Keratinocyte (primary cell): ENCODE measurements around the gene RAB23. TPM values are rescaled to one million over a fixed set of nuclear protein-coding genes. Genes with fewer than 3 reads are reported as not detected.

Source experiments
- DNase-seq: peaks from one replicate; pipeline ENCODE4 v3.0.0-alpha.2; 2011; ENCODE audit warnings: low read depth, missing footprints, low spot score
- FAIRE-seq: peaks from 2 replicates; lab custom pipeline; 2011; peaks lifted over from hg19 to GRCh38; lab: Jason Lieb, UNC
- H2AFZ ChIP-seq: 2 replicates; pipeline ENCODE4 v1.6.0; 2012; ENCODE audit warnings: low read length, control low read depth, inconsistent platforms; ENCODE audit not compliant: control insufficient read depth
- H3K27ac ChIP-seq: 2 replicates; pipeline ENCODE4 v1.5.1; 2011; ENCODE audit warnings: low read length; ENCODE audit not compliant: control insufficient read depth, insufficient read depth
- H3K27me3 ChIP-seq: 3 replicates; pipeline ENCODE4 v1.6.0; 2011; ENCODE audit warnings: low read length; ENCODE audit not compliant: control insufficient read depth, insufficient read depth; ENCODE audit errors: extremely low read depth
- H3K36me3 ChIP-seq, 2 experiments: 2 replicates in 1 of 2; 3 replicates in 1 of 2; pipeline ENCODE4 v1.5.1; 2011; ENCODE audit warnings: low read length in 2 of 2, mild to moderate bottlenecking in 1 of 2; ENCODE audit not compliant: control insufficient read depth in 2 of 2, insufficient read depth in 2 of 2; ENCODE audit errors: extremely low read depth in 1 of 2
- H3K4me1 ChIP-seq: 3 replicates; pipeline ENCODE4 v1.5.1; 2011; ENCODE audit warnings: low read length; ENCODE audit not compliant: control insufficient read depth, insufficient read depth; ENCODE audit errors: extremely low read depth
- H3K4me2 ChIP-seq: 3 replicates; pipeline ENCODE4 v1.6.0; 2011; ENCODE audit warnings: low read depth, low read length; ENCODE audit not compliant: control insufficient read depth, insufficient read depth; ENCODE audit errors: extremely low read depth
- H3K4me3 ChIP-seq, 3 experiments: fragments of 200-600 bp in 1 of 3; sonication (generic) in 1 of 3; 2 replicates in 2 of 3; 3 replicates in 1 of 3; pipeline ENCODE4 v1.5.1; 2011 to 2016; ENCODE audit warnings: low read length in 3 of 3, mild to moderate bottlenecking in 3 of 3, control low read depth in 2 of 3, inconsistent platforms in 1 of 3, low read depth in 1 of 3, mixed read lengths in 1 of 3, mixed run types in 1 of 3, moderate library complexity in 1 of 3; ENCODE audit not compliant: control insufficient read depth in 2 of 3, insufficient read depth in 2 of 3; ENCODE audit errors: extremely low read depth in 1 of 3
- H3K79me2 ChIP-seq: 2 replicates; pipeline ENCODE4 v1.6.0; 2012; ENCODE audit warnings: low read length; ENCODE audit not compliant: control insufficient read depth, insufficient read depth
- H3K9ac ChIP-seq: 3 replicates; pipeline ENCODE4 v1.6.0; 2011; ENCODE audit warnings: low read length; ENCODE audit not compliant: control insufficient read depth, insufficient read depth; ENCODE audit errors: extremely low read depth
- H3K9me1 ChIP-seq: 3 replicates; pipeline ENCODE4 v1.6.0; 2011; ENCODE audit warnings: low read length; ENCODE audit not compliant: control insufficient read depth, insufficient read depth; ENCODE audit errors: extremely low read depth
- H3K9me3 ChIP-seq: 2 replicates; pipeline ENCODE4 v1.5.1; 2012; ENCODE audit warnings: low read depth, low read length; ENCODE audit not compliant: control insufficient read depth
- H4K20me1 ChIP-seq: 3 replicates; pipeline ENCODE4 v1.6.0; 2011; ENCODE audit warnings: low read length; ENCODE audit not compliant: control insufficient read depth, insufficient read depth; ENCODE audit errors: extremely low read depth
- EZH2 ChIP-seq: IDR thresholded peaks from one replicate; pipeline ENCODE4 v1.6.1; 2012; ENCODE audit warnings: inconsistent platforms, mild to moderate bottlenecking, low read length, moderate library complexity
- dilution Hi-C: fragments of 300-500 bp; cut with MboI; formaldehyde crosslinking; loops from one replicate; pipeline ENCODE4 v1.7.0; 2020; ENCODE audit warnings: low sequenced_read_pairs; ENCODE audit not compliant: extremely low pct_ligation_motif_present
- polyA plus RNA-seq, 5 experiments: library from polyadenylated mRNA; depleted of rRNA in 3 of 5; stranded (reverse) in 3 of 5; stranded (forward) in 1 of 5; unstranded in 1 of 5; fragments of >200 nt; gene quantifications; 1 replicate in 1 of 5; 2 replicates in 3 of 5; 3 replicates in 1 of 5; pipeline versions ENCODE4 v1.2.1 to v1.2.3, GENCODE V29; 2011 to 2012; ENCODE audit warnings: missing spikeins in 2 of 5, low read depth in 1 of 5, low replicate concordance in 1 of 5
- TF ChIP-seq, protein P1 (sequence below), 3 experiments: IDR thresholded peaks in 1 of 3; conservative IDR thresholded peaks in 1 of 3; optimal IDR thresholded peaks in 1 of 3; 2 replicates in 2 of 3; 3 replicates in 1 of 3; pipeline versions ENCODE3 to v1.5.1; 2011; ENCODE audit warnings: low read length in 3 of 3, mild to moderate bottlenecking in 3 of 3, moderate library complexity in 2 of 3, control low read depth in 1 of 3, inconsistent platforms in 1 of 3; ENCODE audit not compliant: insufficient read depth in 2 of 3; ENCODE audit errors: extremely low read depth in 1 of 3

The RAB23 gene
- polyA plus RNA-seq, 1 donor (not counting 4 experiments of a cell fraction or from before 2014, with no cell fraction given): 14.6 TPM

DNA sequence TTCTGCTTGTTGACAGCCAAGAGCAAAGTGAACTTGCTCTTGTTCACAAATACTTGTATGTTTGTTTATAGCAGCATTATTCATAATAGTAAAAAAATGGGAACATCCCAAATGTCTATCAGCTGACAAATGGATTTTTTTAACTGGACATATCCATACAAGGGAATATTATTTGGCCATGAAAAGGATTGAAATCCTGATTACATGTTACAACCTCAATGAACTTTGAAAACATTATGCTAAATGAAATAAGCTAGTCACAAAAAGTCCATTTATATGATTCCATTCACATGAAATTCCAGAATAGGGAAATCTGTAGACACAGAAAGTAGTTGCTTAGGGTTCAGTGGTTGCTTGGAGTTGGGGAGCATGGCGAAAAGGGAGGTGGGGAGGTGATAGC lies 78.4 kb downstream of the RAB23 start:
- H4K20me1 ChIP-seq: no peaks in the 10 kb centered on the region
- no peaks in the 10 kb centered on the region for H3K9me3 ChIP-seq
- no peak for FAIRE-seq
- dilution Hi-C loops: no loop called here
- no peaks in the 10 kb centered on the region for H3K9me1 ChIP-seq
- DNase-seq: no peak
- H3K27ac ChIP-seq: no peak overlapping the region
- no peak overlapping the region for H2AFZ ChIP-seq
- peaks cover 6 to 21% of the 10 kb centered on the region in 2 experiments for H3K36me3 ChIP-seq
- H3K9ac ChIP-seq: no peak overlapping the region
- no peaks in the 10 kb centered on the region for H3K27me3 ChIP-seq
- H3K79me2 ChIP-seq: no peaks in the 10 kb centered on the region
- no peaks in the 10 kb centered on the region for H3K4me1 ChIP-seq
- no peak overlapping the region for H3K4me2 ChIP-seq
- TF ChIP-seq, protein P1, sequence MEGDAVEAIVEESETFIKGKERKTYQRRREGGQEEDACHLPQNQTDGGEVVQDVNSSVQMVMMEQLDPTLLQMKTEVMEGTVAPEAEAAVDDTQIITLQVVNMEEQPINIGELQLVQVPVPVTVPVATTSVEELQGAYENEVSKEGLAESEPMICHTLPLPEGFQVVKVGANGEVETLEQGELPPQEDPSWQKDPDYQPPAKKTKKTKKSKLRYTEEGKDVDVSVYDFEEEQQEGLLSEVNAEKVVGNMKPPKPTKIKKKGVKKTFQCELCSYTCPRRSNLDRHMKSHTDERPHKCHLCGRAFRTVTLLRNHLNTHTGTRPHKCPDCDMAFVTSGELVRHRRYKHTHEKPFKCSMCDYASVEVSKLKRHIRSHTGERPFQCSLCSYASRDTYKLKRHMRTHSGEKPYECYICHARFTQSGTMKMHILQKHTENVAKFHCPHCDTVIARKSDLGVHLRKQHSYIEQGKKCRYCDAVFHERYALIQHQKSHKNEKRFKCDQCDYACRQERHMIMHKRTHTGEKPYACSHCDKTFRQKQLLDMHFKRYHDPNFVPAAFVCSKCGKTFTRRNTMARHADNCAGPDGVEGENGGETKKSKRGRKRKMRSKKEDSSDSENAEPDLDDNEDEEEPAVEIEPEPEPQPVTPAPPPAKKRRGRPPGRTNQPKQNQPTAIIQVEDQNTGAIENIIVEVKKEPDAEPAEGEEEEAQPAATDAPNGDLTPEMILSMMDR (optimal IDR thresholded peaks at IDR 0.05 in 1 of 3, IDR thresholded peaks at IDR 0.05 in 1 of 3, conservative IDR thresholded peaks at IDR 0.05 in 1 of 3; ENCODE audit: extremely low read depth in 1 of 3, insufficient read depth in 2 of 3, low read length in 3 of 3): no peak
- no peak for TF ChIP-seq EZH2
- H3K4me3 ChIP-seq: no peak overlapping the region

DNA sequence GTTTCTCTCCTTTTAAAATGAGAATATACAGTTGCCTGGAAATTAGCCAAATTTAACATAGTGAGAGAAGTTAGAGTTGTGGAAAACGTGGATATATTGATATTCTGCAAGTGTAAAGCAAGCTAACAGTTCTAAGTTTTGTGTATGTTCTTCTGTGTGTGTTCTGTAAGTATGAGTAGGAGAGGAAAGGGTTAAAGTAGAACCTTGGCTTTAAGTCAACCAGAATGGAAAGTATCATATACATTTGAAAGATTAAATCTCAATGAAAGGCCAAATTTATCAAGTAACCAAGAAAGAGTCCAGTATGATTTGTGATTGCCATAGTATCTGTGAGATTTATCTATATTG lies 80.0 kb downstream of the RAB23 start:
- Histone ChIP-seq H3K4me2 (no peak overlapping the region), H3K4me3 (no peak overlapping the region), H3K4me1 (no peaks in the 10 kb centered on the region), H3K9me3 (no peaks in the 10 kb centered on the region), H3K36me3 (peaks cover 8 to 9% of the 10 kb centered on the region in 2 experiments), H3K9me1 (no peaks in the 10 kb centered on the region), H3K27me3 (no peaks in the 10 kb centered on the region), H3K9ac (no peak overlapping the region), H4K20me1 (no peaks in the 10 kb centered on the region), H3K79me2 (no peaks in the 10 kb centered on the region), H2AFZ (no peak overlapping the region), H3K27ac (no peak overlapping the region)
- FAIRE-seq (no peak), DNase-seq (no peak)
- dilution Hi-C loops: no loop called here
- TF ChIP-seq EZH2: no peak
- TF ChIP-seq, protein P1 (optimal IDR thresholded peaks at IDR 0.05 in 1 of 3, IDR thresholded peaks at IDR 0.05 in 1 of 3, conservative IDR thresholded peaks at IDR 0.05 in 1 of 3; ENCODE audit: extremely low read depth in 1 of 3, insufficient read depth in 2 of 3, low read length in 3 of 3): no peak
